Limb (tissue), 2 donors: Measurements from ENCODE around the gene HEATR5B.
"Not testable (repeated sequence)": the region's sequence is repeated elsewhere in the genome, so short reads cannot be mapped to it uniquely, and the experiment has no call there.

Experiments used
- DNase-seq, 2 donors: peaks; one replicate each; pipeline ENCODE4 v3.0.0-alpha.2; 2016; ENCODE audit errors: extremely low spot score in 2 of 2

Gene HEATR5B

GRCh38 chr2:37061776-37062175 is 22.4 kb downstream of the HEATR5B start:
- DNase-seq = no peak

- no peak for DNase-seq
Measured at GRCh38 chr2:37061013-37061711, 23.0 kb downstream of the HEATR5B start.

GRCh38 chr2:37060446-37060845 is 23.7 kb downstream of the HEATR5B start:
- DNase-seq = no peak

- no peak for DNase-seq
Measured at GRCh38 chr2:37059841-37060240, 24.3 kb downstream of the HEATR5B start.

GRCh38 chr2:37052600-37053332 is 31.4 kb downstream of the HEATR5B start:
- DNase-seq = no peak

- DNase-seq = no peak
Measured at GRCh38 chr2:37039580-37039979, 44.6 kb downstream of the HEATR5B start.

- DNase-seq = no peak
Measured at GRCh38 chr2:37037771-37038170, 46.4 kb downstream of the HEATR5B start.

GRCh38 chr2:37029758-37030157 is 54.4 kb downstream of the HEATR5B start:
- no peak for DNase-seq

- no peak for DNase-seq
Measured at GRCh38 chr2:37026050-37026449, 58.1 kb downstream of the HEATR5B start.

- DNase-seq = no peak
Measured at GRCh38 chr2:37020887-37021796, 63.0 kb downstream of the HEATR5B start.

- DNase-seq = peak; percentile 56 to 80
Measured at GRCh38 chr2:37020212-37020886, 63.8 kb downstream of the HEATR5B start.

GRCh38 chr2:37013315-37013641 is 70.9 kb downstream of the HEATR5B start:
- DNase-seq = no peak

- no peak for DNase-seq
Measured at GRCh38 chr2:37011130-37011529, 73.0 kb downstream of the HEATR5B start.

- no peak for DNase-seq
Measured at GRCh38 chr2:37005118-37005868, 78.9 kb downstream of the HEATR5B start.

GRCh38 chr2:37000988-37001556 is 83.1 kb downstream of the HEATR5B start:
- DNase-seq = no peak

- no peak for DNase-seq
Measured at GRCh38 chr2:37000318-37000717, 83.9 kb downstream of the HEATR5B start.

GRCh38 chr2:36999416-36999815 is 84.8 kb downstream of the HEATR5B start:
- DNase-seq = not testable (repeated sequence)

GRCh38 chr2:36993841-36994620 is 90.1 kb downstream of the HEATR5B start:
- no peak for DNase-seq

GRCh38 chr2:36988008-36988407 is 96.2 kb downstream of the HEATR5B start:
- DNase-seq = no peak

GRCh38 chr2:36982467-36982866 is 101.7 kb downstream of the HEATR5B start:
- DNase-seq = no peak
